ENCODE results near the gene HES4.
"Not testable (repeated sequence)": the region's sequence is repeated elsewhere in the genome, so short reads cannot be mapped to it uniquely, and the experiment has no call there.

The HES4 gene

GRCh38 chr1:996851-997712 lies 2.8 kb downstream of the HES4 start:
- no peak for DNase-seq

DNA sequence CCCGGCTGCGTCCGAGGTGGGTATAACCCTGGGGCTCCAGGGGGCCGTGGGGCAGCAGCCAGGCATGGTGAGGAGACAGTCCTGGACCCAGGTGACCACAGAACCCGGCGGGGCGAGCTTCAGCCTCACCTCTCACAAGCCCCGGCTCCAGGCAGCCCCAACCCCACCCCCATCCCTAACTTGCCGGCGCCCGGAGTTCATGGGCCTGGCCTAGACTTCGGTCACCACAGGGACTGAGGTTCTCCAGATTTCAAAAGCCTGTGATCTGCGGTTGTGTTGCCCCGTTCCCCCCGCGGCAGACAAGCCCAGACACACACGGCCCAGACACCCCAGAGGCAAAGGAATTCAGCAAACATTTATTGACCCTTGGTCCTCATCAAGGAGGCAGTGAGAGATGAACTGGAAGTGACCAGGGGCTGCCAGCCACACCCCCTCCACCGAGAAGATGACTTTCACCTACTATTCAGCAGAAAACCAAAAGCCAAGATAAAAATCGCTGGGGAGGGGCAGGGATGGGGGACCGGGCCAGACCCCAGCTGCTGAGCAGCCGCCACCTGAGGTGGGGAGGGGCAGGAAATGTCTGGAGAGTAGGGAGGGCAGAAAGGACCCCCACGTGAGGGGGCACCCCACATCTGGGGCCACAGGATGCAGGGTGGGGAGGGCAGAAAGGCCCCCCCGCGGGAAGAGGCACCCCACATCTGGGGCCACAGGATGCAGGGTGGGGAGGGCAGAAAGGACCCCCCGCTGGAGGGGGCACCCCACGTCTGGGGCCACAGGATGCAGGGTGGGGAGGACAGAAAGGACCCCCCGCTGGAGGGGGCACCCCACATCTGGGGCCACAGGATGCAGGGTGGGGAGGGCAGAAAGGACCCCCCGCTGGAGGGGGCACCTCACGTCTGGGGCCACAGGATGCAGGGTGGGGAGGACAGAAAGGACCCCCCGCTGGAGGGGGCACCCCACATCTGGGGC lies 3.9 kb downstream of the HES4 start:
- no peak for DNase-seq

- not testable (repeated sequence) for DNase-seq
These were observed 5.4 kb downstream of the HES4 start for GRCh38 chr1:994546-994945.

DNA sequence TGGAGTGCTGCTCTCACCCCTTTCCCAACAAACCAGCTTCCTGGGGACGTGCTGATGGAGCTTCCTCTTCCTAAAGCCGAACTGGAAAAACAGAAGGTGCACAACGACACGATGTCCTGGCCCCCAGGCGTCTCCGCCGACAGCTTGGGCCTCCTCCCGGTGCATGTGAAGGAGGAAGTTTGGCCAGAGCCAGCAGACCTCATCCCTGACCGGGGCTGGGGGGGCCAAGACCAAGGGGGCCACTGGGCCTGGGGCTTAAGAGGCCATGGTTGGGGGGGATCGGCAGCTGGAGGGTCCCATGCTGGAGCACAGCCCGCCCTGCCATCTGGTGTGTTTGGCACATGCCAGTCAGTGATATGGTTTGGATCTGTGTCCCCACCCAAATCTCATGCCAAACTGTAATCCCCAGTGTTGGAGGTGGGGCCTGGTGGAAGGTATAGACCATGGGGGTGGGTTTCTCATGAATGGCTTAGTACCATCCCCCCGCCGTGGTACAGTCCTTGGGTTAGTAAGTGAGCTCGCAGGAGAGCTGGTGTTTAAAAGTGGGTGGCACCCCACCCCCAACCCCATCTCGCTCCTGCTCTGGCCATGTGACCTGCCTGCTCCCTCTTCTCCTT lies 6.4 kb downstream of the HES4 start:
- DNase-seq: no peak

GRCh38 chr1:992362-992761 lies 7.5 kb downstream of the HES4 start:
- DNase-seq: no peak

DNA sequence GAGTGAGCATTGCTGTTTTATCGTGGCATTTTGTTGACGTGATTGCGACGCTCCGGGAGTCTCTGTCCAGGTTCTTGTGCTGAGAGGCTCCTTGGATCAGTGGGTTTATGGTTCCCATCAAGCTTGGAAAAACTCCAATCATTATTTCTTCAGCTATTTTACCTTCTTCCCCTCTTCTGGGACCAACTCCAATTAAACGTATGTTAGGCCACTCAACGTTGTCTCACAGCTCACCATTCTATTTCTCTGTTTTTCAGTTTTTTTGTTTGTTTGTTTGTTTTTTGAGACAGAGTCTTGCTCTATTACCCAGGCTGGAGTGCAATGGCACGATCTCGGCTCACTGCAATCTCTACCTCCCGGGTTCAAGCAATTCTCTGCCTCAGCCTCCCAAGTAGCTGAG lies 8.0 kb downstream of the HES4 start:
- DNase-seq: no peak

DNA sequence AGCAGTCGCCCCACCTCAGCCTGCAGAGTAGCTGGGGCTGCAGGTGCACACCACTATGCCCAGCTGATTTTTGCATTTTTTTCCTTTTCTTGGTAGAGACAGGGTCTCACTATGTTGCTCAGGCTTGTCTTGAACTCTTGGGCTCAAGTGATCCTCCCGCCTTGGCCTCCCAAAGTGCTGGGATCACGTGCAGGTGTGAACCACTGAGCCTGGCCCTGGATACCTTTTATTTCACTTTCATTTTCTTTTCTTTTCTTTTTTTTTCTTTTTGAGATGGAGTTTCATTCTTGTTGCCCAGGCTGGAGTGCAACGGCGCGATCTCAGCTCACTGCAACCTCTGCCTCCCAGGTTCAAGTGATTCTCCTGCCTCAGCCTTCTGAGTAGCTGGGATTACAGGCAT lies 8.6 kb downstream of the HES4 start:
- not testable (repeated sequence) for DNase-seq

DNA sequence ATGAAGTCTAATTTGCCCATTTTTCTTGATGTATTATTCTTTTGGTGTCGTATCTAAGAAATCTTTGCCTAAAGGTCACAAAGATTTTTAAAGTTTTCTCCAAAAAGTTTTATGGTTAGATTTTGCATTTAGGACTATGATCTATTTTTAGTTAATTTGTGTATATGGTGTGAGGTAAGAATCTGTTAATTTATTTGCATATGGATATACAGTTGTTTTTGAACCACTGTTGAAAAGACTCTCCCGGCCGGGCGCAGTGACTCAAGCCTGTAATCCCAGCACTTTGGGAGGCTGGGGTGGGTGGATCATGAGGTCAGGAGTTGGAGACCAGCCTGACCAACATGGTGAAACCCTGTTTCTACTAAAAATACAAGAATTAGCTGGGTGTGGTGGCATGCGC lies 11.8 kb downstream of the HES4 start:
- not testable (repeated sequence) for DNase-seq

DNA sequence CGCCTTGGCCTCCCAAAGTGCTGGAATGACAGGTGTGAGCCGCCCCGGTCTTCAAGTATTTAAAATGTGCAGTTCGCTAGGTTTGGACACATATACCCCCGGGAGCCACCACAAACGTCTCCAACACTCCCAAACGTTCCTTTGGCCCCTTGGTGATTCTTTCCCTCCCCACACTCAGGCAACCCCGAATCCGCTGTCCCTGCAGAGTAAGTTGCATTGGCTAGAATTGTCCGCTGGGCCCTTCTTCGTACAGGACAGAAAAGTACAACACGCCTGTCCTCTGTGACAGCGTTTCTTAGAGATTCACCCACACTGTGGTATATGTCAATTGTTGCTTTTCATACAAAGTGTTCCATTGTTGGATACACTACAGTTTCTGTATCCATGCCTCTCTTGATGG lies 14.8 kb downstream of the HES4 start:
- no peak for DNase-seq

DNA sequence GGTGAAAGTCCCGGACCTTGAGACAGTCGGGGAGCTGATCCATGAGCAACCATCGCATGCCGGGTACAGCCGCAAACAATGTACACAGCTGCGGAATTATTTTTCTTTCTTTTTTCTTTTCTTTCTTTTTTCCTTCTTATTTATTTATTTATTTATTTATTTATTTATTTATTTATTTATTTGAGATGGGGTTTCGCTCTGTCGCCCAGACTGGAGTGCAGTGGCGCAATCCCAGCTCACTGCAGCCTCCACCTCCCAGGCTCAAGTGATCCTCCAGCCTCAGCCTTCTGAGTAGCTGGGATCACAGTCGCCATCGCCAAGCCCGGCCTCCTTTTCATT lies 15.5 kb downstream of the HES4 start:
- DNase-seq: no peak

DNA sequence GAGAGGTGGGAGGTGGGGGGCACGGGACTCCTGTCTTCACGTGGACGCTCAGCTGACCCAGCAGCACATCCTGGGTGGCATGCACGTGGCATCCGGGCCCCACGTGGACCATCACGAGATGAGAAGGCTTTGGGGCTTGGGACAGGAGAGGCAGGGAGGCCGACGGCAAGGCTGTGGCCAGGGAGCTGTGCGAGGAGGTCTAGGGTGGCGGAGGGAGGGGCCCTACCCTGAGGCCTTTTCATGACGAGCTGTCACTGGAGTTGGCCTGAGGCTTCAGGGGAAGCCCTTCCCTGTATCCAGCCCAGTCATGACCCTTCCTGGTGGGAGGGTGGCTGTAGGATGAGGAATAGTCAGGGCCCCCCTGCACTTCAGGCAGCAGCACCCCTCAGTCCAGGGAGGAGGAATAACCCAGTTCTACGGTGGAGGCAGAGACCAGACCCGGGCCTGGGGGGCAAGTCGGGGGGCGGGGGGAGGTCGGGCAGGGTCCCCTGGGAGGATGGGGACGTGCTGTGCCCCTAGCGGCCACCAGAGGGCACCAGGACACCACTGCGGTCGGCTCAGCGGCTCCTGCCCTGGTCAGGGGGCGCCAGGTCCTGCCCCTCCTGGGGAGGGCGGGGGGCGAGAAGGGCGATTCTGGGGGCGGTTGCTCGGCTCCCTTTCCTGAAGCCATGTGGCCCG lies 16.0 kb downstream of the HES4 start:
- DNase-seq: no peak

DNA sequence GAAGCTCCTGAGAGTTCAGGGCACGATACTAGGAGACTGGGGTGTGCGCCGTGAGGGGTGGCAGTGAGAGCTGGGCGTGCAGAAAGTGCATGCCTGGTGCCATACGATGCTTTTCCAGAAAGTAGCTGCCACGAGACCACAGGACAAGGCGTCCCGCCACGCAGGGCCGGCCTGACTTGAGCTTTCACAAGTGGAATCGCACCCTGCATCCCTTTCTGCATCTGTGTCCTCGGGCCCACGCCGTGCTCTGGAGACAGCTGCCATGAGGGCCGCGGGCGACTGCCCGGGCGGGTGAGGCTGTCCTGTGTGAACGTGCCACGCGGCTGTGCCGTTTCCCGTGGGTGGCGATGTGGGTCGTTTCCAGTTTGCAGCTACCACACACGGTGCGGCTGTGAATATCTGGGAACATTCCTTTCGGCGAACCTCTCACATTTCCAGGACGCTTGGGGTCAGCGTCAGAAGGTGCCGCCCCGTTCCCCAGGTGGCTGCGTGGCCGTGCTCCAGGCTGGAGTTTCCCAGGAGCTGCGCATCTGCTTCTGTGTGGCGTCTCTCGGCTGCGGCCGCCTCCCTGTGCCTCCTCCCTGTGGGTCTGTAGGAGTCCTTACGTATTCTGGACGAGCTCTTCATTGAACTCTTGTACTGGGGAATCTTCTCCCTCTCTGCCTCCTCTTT lies 17.0 kb downstream of the HES4 start:
- DNase-seq: no peak

DNA sequence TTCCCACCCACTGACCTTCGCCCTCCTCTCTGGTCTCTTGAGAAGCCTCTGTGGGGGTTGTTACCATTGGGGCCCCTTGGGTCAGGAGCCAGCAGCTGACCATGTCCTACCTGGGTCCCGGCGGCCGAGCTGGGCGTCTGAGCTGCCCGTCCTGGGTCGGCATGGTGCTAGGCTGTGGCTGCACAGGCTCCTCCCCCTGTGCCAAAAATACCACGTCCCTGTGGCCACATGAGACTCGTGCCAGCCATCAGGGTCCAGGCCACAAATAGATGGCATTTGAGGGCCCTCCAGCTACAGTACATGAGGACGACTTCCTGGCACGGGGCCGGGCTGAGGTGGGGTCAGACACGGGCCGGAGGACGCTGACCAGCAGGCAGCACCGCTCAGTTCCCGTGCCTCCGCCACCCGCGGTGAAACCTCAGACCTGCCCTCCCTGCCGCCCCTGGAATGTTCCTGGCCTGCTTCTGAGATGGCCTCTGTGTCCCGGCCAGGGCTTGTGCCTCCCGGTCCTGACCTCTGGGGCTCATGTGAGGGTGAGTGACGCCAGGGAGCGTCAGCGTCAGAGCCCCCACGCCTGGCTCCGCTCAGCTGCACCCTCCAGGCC lies 17.8 kb downstream of the HES4 start, which contains the start of gene PERM1:
TSS of gene PERM1 (minus strand) at position 139 of the 604 bp plus-strand sequence. CDS start 1,064 bp downstream, outside the sequence.
- DNase-seq: no peak

GRCh38 chr1:981491-981954 lies 18.4 kb downstream of the HES4 start:
- DNase-seq: no peak

DNA sequence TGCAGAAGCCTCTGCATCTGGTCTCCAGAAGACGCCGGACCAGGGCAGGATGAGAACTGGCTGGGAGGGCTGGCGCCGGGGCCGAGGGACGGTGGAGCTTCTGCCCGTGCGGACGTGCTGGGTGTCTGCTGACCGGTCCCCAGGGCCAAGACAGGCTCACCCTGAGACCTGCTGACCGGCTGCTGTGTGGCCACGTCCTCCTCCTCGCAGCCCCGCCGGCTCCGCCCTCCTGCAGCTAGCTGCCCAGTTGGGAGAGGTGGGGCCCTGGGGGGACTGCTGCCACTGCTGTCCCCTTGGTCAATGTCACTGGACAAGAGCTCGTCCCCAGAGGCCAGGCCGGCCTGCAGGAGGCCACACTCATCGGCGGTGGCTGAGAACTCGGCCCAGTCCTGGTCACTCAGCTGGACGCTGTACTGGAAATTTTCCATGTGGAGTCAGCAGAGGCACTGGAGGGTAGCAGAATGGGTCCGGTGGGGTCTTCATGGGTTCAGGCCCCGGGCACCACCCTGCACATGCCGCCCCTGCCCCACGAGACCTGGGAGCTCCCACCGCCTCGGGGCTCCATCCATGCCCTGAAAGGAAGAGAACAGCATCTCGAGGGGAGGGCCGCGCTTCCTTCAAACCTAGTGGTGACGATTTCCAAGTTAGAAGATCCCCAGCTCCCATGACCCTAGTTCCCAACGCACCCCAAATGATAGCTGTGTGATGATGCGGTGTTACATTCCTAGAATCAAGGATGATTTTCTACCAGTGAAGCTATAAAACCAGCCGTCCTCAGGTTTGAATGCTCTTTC lies 19.1 kb downstream of the HES4 start:
- no peak for DNase-seq

- DNase-seq: no peak
These were observed 19.7 kb downstream of the HES4 start for GRCh38 chr1:980137-980571.

DNA sequence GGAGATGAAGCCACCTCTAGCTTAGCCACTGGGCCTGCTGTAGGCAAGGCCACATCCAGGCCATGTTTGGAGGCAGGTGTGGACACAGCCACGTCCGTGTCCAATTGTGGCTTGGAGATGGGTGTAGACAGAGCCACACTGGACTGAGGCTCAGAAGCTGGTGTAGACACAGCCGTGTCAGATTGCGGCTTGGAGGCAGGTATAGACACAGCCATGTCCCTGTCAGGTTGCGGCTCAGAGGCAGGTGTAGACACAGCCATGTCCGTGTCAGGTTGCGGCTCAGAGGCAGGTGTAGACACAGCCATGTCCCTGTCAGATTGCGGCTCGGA lies 20.2 kb downstream of the HES4 start:
- DNase-seq: no peak

- DNase-seq: no peak
These were observed 20.8 kb downstream of the HES4 start for GRCh38 chr1:978835-979743.

DNA sequence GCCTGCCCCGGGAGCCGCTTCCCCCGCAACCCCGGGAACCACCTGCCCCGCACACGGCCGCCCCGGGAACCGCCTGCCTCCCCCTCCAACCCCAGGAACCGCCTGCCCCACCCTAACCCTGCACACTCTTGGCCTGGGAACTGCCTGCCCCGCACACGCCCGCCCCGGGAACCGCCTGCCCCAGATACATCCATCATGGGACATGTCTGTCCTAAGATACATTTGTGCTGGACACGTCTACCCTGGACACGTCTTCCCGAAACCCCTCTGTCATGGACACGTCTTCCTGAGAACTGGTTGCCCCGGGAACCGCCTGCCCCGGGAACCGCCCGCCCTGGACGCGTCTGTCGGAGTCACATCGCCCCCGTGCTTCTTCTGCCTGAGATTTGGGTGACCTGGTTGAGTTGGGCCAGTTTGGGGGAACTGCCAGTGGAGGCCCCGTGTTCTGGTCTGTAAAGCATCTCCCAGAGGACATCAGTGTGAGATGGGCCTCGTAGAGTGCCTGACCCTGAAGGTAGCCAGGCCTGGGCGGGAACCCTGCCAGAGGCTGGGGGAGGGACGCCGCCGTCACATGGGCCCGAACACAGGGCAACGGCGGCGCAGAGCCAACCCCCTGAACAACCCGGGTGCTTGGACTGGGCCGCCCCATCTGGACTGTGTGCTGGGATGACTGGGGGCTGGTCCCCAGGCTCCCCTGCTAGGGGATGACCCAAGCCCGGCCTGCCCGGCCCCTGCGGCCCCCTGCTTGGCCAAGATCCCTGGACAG lies 21.6 kb downstream of the HES4 start:
- no peak for DNase-seq
